ENCODE measurements around the gene NAV1.
"Not testable (repeated sequence)": the region's sequence is repeated elsewhere in the genome, so short reads cannot be mapped to it uniquely, and the experiment has no call there.

The NAV1 gene

GRCh38 chr1:201518071-201518470 is 20.9 kb upstream of the NAV1 start:
- Histone ChIP-seq H3K27me3 (replicated peaks; ENCODE audit: control insufficient read depth, insufficient read depth, low read length, poor library complexity, severe bottlenecking) (no peaks in the 10 kb centered on the region), H3K27ac (ENCODE audit: insufficient read depth, low read length, poor library complexity, severe bottlenecking) (no peak overlapping the region), H3K36me3 (ENCODE audit: control insufficient read depth, insufficient read depth, low read length) (no peaks in the 10 kb centered on the region), H3K9me3 (ENCODE audit: control insufficient read depth, low read length) (no peaks in the 10 kb centered on the region), H3K4me1 (ENCODE audit: control insufficient read depth, insufficient read depth, low read length, poor library complexity, severe bottlenecking) (no peaks in the 10 kb centered on the region), H3K4me3 (ENCODE audit: insufficient read depth, low read depth, low read length, poor library complexity, severe bottlenecking) (no peak overlapping the region)
- no peak for DNase-seq

- not testable (repeated sequence) for H3K36me3 ChIP-seq (ENCODE audit: control insufficient read depth, insufficient read depth, low read length)
These were observed 18.8 kb upstream of the NAV1 start for GRCh38 chr1:201520046-201520575.

GRCh38 chr1:201525193-201525778 is 13.6 kb upstream of the NAV1 start:
- H3K9me3 ChIP-seq (ENCODE audit: control insufficient read depth, low read length): no peaks in the 10 kb centered on the region
- no peak overlapping the region for H3K27ac ChIP-seq (ENCODE audit: insufficient read depth, low read length, poor library complexity, severe bottlenecking)

More at GRCh38 chr1:201520046-201520575, 18.8 kb upstream of the NAV1 start:
- not testable (repeated sequence) for DNase-seq; H3K27me3 ChIP-seq (replicated peaks; ENCODE audit: control insufficient read depth, insufficient read depth, low read length, poor library complexity, severe bottlenecking); H3K4me3 ChIP-seq (ENCODE audit: insufficient read depth, low read depth, low read length, poor library complexity, severe bottlenecking); H3K27ac ChIP-seq (ENCODE audit: insufficient read depth, low read length, poor library complexity, severe bottlenecking); H3K9me3 ChIP-seq (ENCODE audit: control insufficient read depth, low read length); H3K4me1 ChIP-seq (ENCODE audit: control insufficient read depth, insufficient read depth, low read length, poor library complexity, severe bottlenecking)

GRCh38 chr1:201527879-201528278 is 11.0 kb upstream of the NAV1 start:
- Histone ChIP-seq H3K27me3 (replicated peaks; ENCODE audit: control insufficient read depth, insufficient read depth, low read length, poor library complexity, severe bottlenecking) (no peaks in the 10 kb centered on the region), H3K4me1 (ENCODE audit: control insufficient read depth, insufficient read depth, low read length, poor library complexity, severe bottlenecking) (no peaks in the 10 kb centered on the region), H3K9me3 (ENCODE audit: control insufficient read depth, low read length) (no peaks in the 10 kb centered on the region), H3K27ac (ENCODE audit: insufficient read depth, low read length, poor library complexity, severe bottlenecking) (no peak overlapping the region), H3K4me3 (ENCODE audit: insufficient read depth, low read depth, low read length, poor library complexity, severe bottlenecking) (no peak overlapping the region), H3K36me3 (ENCODE audit: control insufficient read depth, insufficient read depth, low read length) (no peaks in the 10 kb centered on the region)
- no peak for DNase-seq

More at GRCh38 chr1:201525193-201525778, 13.6 kb upstream of the NAV1 start:
- Histone ChIP-seq H3K36me3 (ENCODE audit: control insufficient read depth, insufficient read depth, low read length) (no peaks in the 10 kb centered on the region), H3K4me1 (ENCODE audit: control insufficient read depth, insufficient read depth, low read length, poor library complexity, severe bottlenecking) (no peaks in the 10 kb centered on the region), H3K4me3 (ENCODE audit: insufficient read depth, low read depth, low read length, poor library complexity, severe bottlenecking) (no peak overlapping the region), H3K27me3 (replicated peaks; ENCODE audit: control insufficient read depth, insufficient read depth, low read length, poor library complexity, severe bottlenecking) (no peaks in the 10 kb centered on the region)
- DNase-seq: no peak

- no peak for DNase-seq
- Histone ChIP-seq H3K4me3 (ENCODE audit: insufficient read depth, low read depth, low read length, poor library complexity, severe bottlenecking) (no peak overlapping the region), H3K27me3 (replicated peaks; ENCODE audit: control insufficient read depth, insufficient read depth, low read length, poor library complexity, severe bottlenecking) (no peaks in the 10 kb centered on the region), H3K27ac (ENCODE audit: insufficient read depth, low read length, poor library complexity, severe bottlenecking) (no peak overlapping the region), H3K4me1 (ENCODE audit: control insufficient read depth, insufficient read depth, low read length, poor library complexity, severe bottlenecking) (no peaks in the 10 kb centered on the region), H3K9me3 (ENCODE audit: control insufficient read depth, low read length) (no peaks in the 10 kb centered on the region), H3K36me3 (ENCODE audit: control insufficient read depth, insufficient read depth, low read length) (no peaks in the 10 kb centered on the region)
These were observed 10.2 kb upstream of the NAV1 start for GRCh38 chr1:201528631-201529252.

- no peak overlapping the region for H3K4me3 ChIP-seq (ENCODE audit: insufficient read depth, low read depth, low read length, poor library complexity, severe bottlenecking)
- no peak for DNase-seq
These were observed 8.0 kb upstream of the NAV1 start for GRCh38 chr1:201530741-201531531.

GRCh38 chr1:201531551-201532425 is 7.1 kb upstream of the NAV1 start:
- H3K4me1 ChIP-seq (ENCODE audit: control insufficient read depth, insufficient read depth, low read length, poor library complexity, severe bottlenecking): no peaks in the 10 kb centered on the region
- H3K9me3 ChIP-seq (ENCODE audit: control insufficient read depth, low read length): no peaks in the 10 kb centered on the region
- no peaks in the 10 kb centered on the region for H3K36me3 ChIP-seq (ENCODE audit: control insufficient read depth, insufficient read depth, low read length)
- no peak overlapping the region for H3K4me3 ChIP-seq (ENCODE audit: insufficient read depth, low read depth, low read length, poor library complexity, severe bottlenecking)
- H3K27me3 ChIP-seq (replicated peaks; ENCODE audit: control insufficient read depth, insufficient read depth, low read length, poor library complexity, severe bottlenecking): peaks cover 3% of the 10 kb centered on the region
- DNase-seq: no peak
- no peak overlapping the region for H3K27ac ChIP-seq (ENCODE audit: insufficient read depth, low read length, poor library complexity, severe bottlenecking)

More at GRCh38 chr1:201530741-201531531, 8.0 kb upstream of the NAV1 start:
- H3K36me3 ChIP-seq (ENCODE audit: control insufficient read depth, insufficient read depth, low read length): no peaks in the 10 kb centered on the region
- H3K27me3 ChIP-seq (replicated peaks; ENCODE audit: control insufficient read depth, insufficient read depth, low read length, poor library complexity, severe bottlenecking): no peaks in the 10 kb centered on the region
- no peaks in the 10 kb centered on the region for H3K9me3 ChIP-seq (ENCODE audit: control insufficient read depth, low read length)
- H3K27ac ChIP-seq (ENCODE audit: insufficient read depth, low read length, poor library complexity, severe bottlenecking): no peak overlapping the region
- no peaks in the 10 kb centered on the region for H3K4me1 ChIP-seq (ENCODE audit: control insufficient read depth, insufficient read depth, low read length, poor library complexity, severe bottlenecking)

- Histone ChIP-seq H3K27me3 (replicated peaks; ENCODE audit: control insufficient read depth, insufficient read depth, low read length, poor library complexity, severe bottlenecking) (peaks cover 19% of the 10 kb centered on the region), H3K9me3 (ENCODE audit: control insufficient read depth, low read length) (no peaks in the 10 kb centered on the region), H3K27ac (ENCODE audit: insufficient read depth, low read length, poor library complexity, severe bottlenecking) (no peak overlapping the region), H3K36me3 (ENCODE audit: control insufficient read depth, insufficient read depth, low read length) (no peaks in the 10 kb centered on the region), H3K4me3 (ENCODE audit: insufficient read depth, low read depth, low read length, poor library complexity, severe bottlenecking) (no peak overlapping the region), H3K4me1 (ENCODE audit: control insufficient read depth, insufficient read depth, low read length, poor library complexity, severe bottlenecking) (peaks cover 8% of the 10 kb centered on the region)
- no peak for DNase-seq
These were observed 5.1 kb upstream of the NAV1 start for GRCh38 chr1:201533836-201534235.

- no peak overlapping the region for H3K27ac ChIP-seq (ENCODE audit: insufficient read depth, low read length, poor library complexity, severe bottlenecking)
- no peaks in the 10 kb centered on the region for H3K36me3 ChIP-seq (ENCODE audit: control insufficient read depth, insufficient read depth, low read length)
- no peak for DNase-seq
- H3K9me3 ChIP-seq (ENCODE audit: control insufficient read depth, low read length): no peaks in the 10 kb centered on the region
- H3K27me3 ChIP-seq (replicated peaks; ENCODE audit: control insufficient read depth, insufficient read depth, low read length, poor library complexity, severe bottlenecking): peaks cover 31% of the 10 kb centered on the region
- H3K4me3 ChIP-seq (ENCODE audit: insufficient read depth, low read depth, low read length, poor library complexity, severe bottlenecking): no peak overlapping the region
- peaks cover 18% of the 10 kb centered on the region for H3K4me1 ChIP-seq (ENCODE audit: control insufficient read depth, insufficient read depth, low read length, poor library complexity, severe bottlenecking)
These were observed 3.6 kb upstream of the NAV1 start for GRCh38 chr1:201535046-201535918.
